HepG2 (cell line): Measurements from ENCODE around the gene FAM174C. TPM values are rescaled to one million over a fixed set of nuclear protein-coding genes. Genes with fewer than 3 reads are reported as not detected.
A peak's percentile ranks its signal among the peaks of the same experiment; 100 is the strongest.

Experiments
- ATAC-seq: fragments of 200-7000 bp; cut with Tn5 transposase; 3 replicates; pipeline ENCODE4 v1.9.1; 2020; ENCODE audit warnings: mild to moderate bottlenecking, moderate library complexity
- BruUV-seq: library from RNA; stranded (reverse); fragments of 400-500 nt; replicated peaks from 2 replicates; lab custom pipeline; 2021; lab: Mats Ljungman, UMichigan
- CTCF ChIA-PET: fragments of 300-600 bp; formaldehyde crosslinking; extraction: SDS; loops from one replicate; lab custom pipeline; 2021; ENCODE audit warnings: low total read pairs, inconsistent platforms, low intra/inter-chr PET ratio; lab: Yijun Ruan, JAX
- POLR2A ChIA-PET: fragments of 350-600 bp; sonication (Branson Sonifier 250); formaldehyde crosslinking; loops from one replicate; lab custom pipeline; 2020; ENCODE audit warnings: antibody characterized with exemption, inconsistent platforms; lab: Yijun Ruan, JAX
- DNase-seq: peaks from one replicate; pipeline ENCODE4 v3.0.0-alpha.2; 2015; ENCODE audit warnings: low spot score
- FAIRE-seq: peaks from 3 replicates; lab custom pipeline; 2011; peaks lifted over from hg19 to GRCh38; lab: Jason Lieb, UNC
- H2AFZ ChIP-seq: one replicate; pipeline ENCODE4 v1.6.1; 2011; ENCODE audit warnings: low read length, inconsistent platforms
- H3K27ac ChIP-seq: fragments of 300-600 bp; 3 replicates; pipeline ENCODE4 v1.8.0; 2011; ENCODE audit warnings: mixed run types, mild to moderate bottlenecking, mixed read lengths, low read length, inconsistent platforms; ENCODE audit not compliant: insufficient read depth; ENCODE audit errors: extremely low read length
- H3K27me3 ChIP-seq, 2 experiments: fragments of 200-600 bp in 1 of 2; 2 replicates in 1 of 2; 3 replicates in 1 of 2; pipeline versions ENCODE4 v1.6.0 to v1.8.0; 2011; ENCODE audit warnings: low read length in 2 of 2, mild to moderate bottlenecking in 2 of 2, moderate library complexity in 2 of 2, inconsistent platforms in 1 of 2; ENCODE audit not compliant: insufficient read depth in 2 of 2, control insufficient read depth in 1 of 2
- H3K36me3 ChIP-seq, 2 experiments: fragments of 200-600 bp in 1 of 2; replicated peaks in 1 of 2; 2 replicates in 1 of 2; 3 replicates in 1 of 2; pipeline versions ENCODE4 v1.5.1 to v1.8.0; 2011; ENCODE audit warnings: low read length in 2 of 2, inconsistent platforms in 1 of 2; ENCODE audit not compliant: insufficient read depth in 2 of 2, control insufficient read depth in 1 of 2
- H3K4me1 ChIP-seq: 2 replicates; pipeline ENCODE4 v1.5.1; 2012; ENCODE audit warnings: low read length, inconsistent platforms; ENCODE audit not compliant: insufficient read depth
- H3K4me2 ChIP-seq: 2 replicates; pipeline ENCODE4 v1.6.0; 2011; ENCODE audit warnings: low read depth, low read length, inconsistent platforms
- H3K4me3 ChIP-seq, 3 experiments: fragments of 200-600 bp in 1 of 3; sonication (generic), shearing (Covaris generic) in 1 of 3; replicated peaks in 1 of 3; 2 replicates each; pipeline ENCODE4 v1.5.1; 2011 to 2016; ENCODE audit warnings: low read length in 3 of 3, inconsistent platforms in 2 of 3, low read depth in 2 of 3, mild to moderate bottlenecking in 2 of 3, control low read depth in 1 of 3, mixed read lengths in 1 of 3; ENCODE audit not compliant: insufficient read depth in 1 of 3
- H3K79me2 ChIP-seq: one replicate; pipeline ENCODE4 v1.6.1; 2011; ENCODE audit warnings: low read length, inconsistent platforms; ENCODE audit not compliant: insufficient read depth
- H3K9ac ChIP-seq: 2 replicates; pipeline ENCODE4 v1.6.0; 2011; ENCODE audit warnings: mild to moderate bottlenecking, low read depth, low read length, inconsistent platforms; ENCODE audit not compliant: insufficient read depth
- H3K9me3 ChIP-seq: 2 replicates; pipeline ENCODE4 v1.5.1; 2012; ENCODE audit warnings: mild to moderate bottlenecking, low read length
- H4K20me1 ChIP-seq: 2 replicates; pipeline ENCODE4 v1.6.0; 2011; ENCODE audit warnings: inconsistent platforms, mild to moderate bottlenecking, low read length, moderate library complexity; ENCODE audit not compliant: insufficient read depth
- AGO2 ChIP-seq: fragments of 200-400 bp; formaldehyde crosslinking; optimal IDR thresholded peaks from 2 replicates; pipeline ENCODE3; 2017; ENCODE audit warnings: mild to moderate bottlenecking, low read depth, low read length, moderate library complexity
- ETV6 ChIP-seq: sonication (generic); formaldehyde crosslinking; conservative IDR thresholded peaks from 2 replicates; pipeline ENCODE4 v1.4.0; 2020; ENCODE audit warnings: missing genetic modification reagents
- HNF1A ChIP-seq, 2 experiments: sonication (generic) in 1 of 2; formaldehyde crosslinking in 1 of 2; IDR thresholded peaks; 2 replicates each; pipeline versions ENCODE4 v1.4.0 to v1.6.1; 2016 to 2020; ENCODE audit warnings: borderline replicate concordance in 1 of 2, low read depth in 1 of 2, mild to moderate bottlenecking in 1 of 2, missing genetic modification reagents in 1 of 2
- HNRNPL ChIP-seq: fragments of 200-400 bp; formaldehyde crosslinking; IDR thresholded peaks from 2 replicates; pipeline ENCODE4 v1.6.1; 2017; ENCODE audit warnings: mild to moderate bottlenecking, low read depth, low read length
- MBNL3 ChIP-seq: fragments of 250-450 bp; sonication (Bioruptor Pico); conservative IDR thresholded peaks from 2 replicates; pipeline ENCODE4 v1.8.0; 2022; ENCODE audit warnings: mild to moderate bottlenecking, inconsistent platforms
- MIER3 ChIP-seq: IDR thresholded peaks from 2 replicates; pipeline ENCODE4 v1.6.1; 2016; ENCODE audit warnings: missing compliant biosample characterization, borderline replicate concordance
- MTF1 ChIP-seq: sonication (generic); formaldehyde crosslinking; IDR thresholded peaks from 2 replicates; pipeline ENCODE4 v1.5.0; 2020; ENCODE audit warnings: missing genetic modification reagents
- NFRKB ChIP-seq: fragments of 450-650 bp; IDR thresholded peaks from 2 replicates; pipeline ENCODE4 v1.6.1; 2017
- NONO ChIP-seq, 2 experiments: fragments of 450-650 bp in 1 of 2; sonication (generic) in 1 of 2; formaldehyde crosslinking in 1 of 2; IDR thresholded peaks in 1 of 2; conservative IDR thresholded peaks in 1 of 2; 2 replicates each; pipeline versions ENCODE4 v1.6.1 to v1.8.0; 2017 to 2022; ENCODE audit warnings: mild to moderate bottlenecking in 1 of 2, missing genetic modification reagents in 1 of 2, moderate library complexity in 1 of 2
- PHF20 ChIP-seq: sonication (generic); formaldehyde crosslinking; IDR thresholded peaks from 2 replicates; pipeline ENCODE4 v1.5.0; 2020; ENCODE audit warnings: mild to moderate bottlenecking, missing genetic modification reagents
- SMAD3 ChIP-seq: sonication (generic); formaldehyde crosslinking; IDR thresholded peaks from 2 replicates; pipeline ENCODE4 v1.4.0; 2020; ENCODE audit warnings: missing genetic modification reagents
- U2AF2 ChIP-seq: fragments of 200-400 bp; formaldehyde crosslinking; IDR thresholded peaks from 2 replicates; pipeline ENCODE4 v1.6.1; 2017; ENCODE audit warnings: low read depth, mild to moderate bottlenecking, low read length
- UBTF ChIP-seq: sonication (generic); formaldehyde crosslinking; IDR thresholded peaks from 2 replicates; pipeline ENCODE4 v1.4.0; 2020; ENCODE audit warnings: mild to moderate bottlenecking, missing genetic modification reagents
- ZNF496 ChIP-seq: sonication (generic); formaldehyde crosslinking; IDR thresholded peaks from 2 replicates; pipeline ENCODE4 v1.8.1; 2023; ENCODE audit warnings: mild to moderate bottlenecking, moderate library complexity, missing genetic modification reagents; ENCODE audit not compliant: insufficient replicate concordance
- ZNF513 ChIP-seq: sonication (generic); formaldehyde crosslinking; conservative IDR thresholded peaks from 2 replicates; pipeline ENCODE4 v1.5.0; 2020; ENCODE audit warnings: missing genetic modification reagents
- WGBS: methylation state at CpG from one replicate; pipeline ENCODE4 v1.1.6; 2017; ENCODE audit warnings: low lambda C conversion rate; 5-methylcytosine and 5-hydroxymethylcytosine counted together
- in situ Hi-C: cut with HindIII; loops from 2 replicates; pipeline ENCODE4 v1.10.0; 2017; ENCODE audit warnings: low pct_unique_long_range_greater_than_20kb; ENCODE audit not compliant: extremely low pct_ligation_motif_present
- intact Hi-C: fragments of 100-400 bp; cut with micrococcal nuclease; formaldehyde crosslinking; loops from one replicate; pipeline ENCODE4 v1.10.0; 2022; ENCODE audit not compliant: unreplicated experiment
- polyA plus RNA-seq, 8 experiments: library from polyadenylated mRNA; depleted of rRNA in 3 of 8; stranded (reverse) in 7 of 8; unstranded in 1 of 8; fragments of >200 nt; fragmentation: Illumina TruSeq in 4 of 8; extraction: Trizol in 4 of 8; gene quantifications; 2 replicates each; pipeline versions ENCODE4 v1.2.1 to v1.2.3, GENCODE V29; 2011 to 2016; ENCODE audit warnings: low read depth in 4 of 8, missing spikeins in 1 of 8, mixed read lengths in 1 of 8; ENCODE audit not compliant: insufficient read depth in 1 of 8
- total RNA-seq, 5 experiments: library from RNA; depleted of rRNA; stranded (reverse); fragments of >200 nt; fragmentation: Illumina TruSeq; extraction: Trizol; gene quantifications; 2 replicates each; pipeline ENCODE4 v1.2.3, GENCODE V29; 2016; ENCODE audit warnings: low read depth in 1 of 5

The FAM174C gene
- total and polyA plus RNA-seq, 2 of the 13 experiments (the other 11 are each of a cell fraction or from before 2014, with no cell fraction given): 19.5 to 31.3 TPM

- no peaks in the 10 kb centered on the region for H4K20me1 ChIP-seq
- H3K27ac ChIP-seq: peak overlapping the region; percentile 91
- CTCF ChIA-PET: no interaction called here
- peak overlapping the region; percentile 89 for H3K4me2 ChIP-seq
- in situ Hi-C loops (no loop called here), intact Hi-C loops (no loop called here)
- DNase-seq (no peak), FAIRE-seq (no peak), ATAC-seq (no peak)
- H3K4me1 ChIP-seq: peaks cover 73% of the 10 kb centered on the region
- peaks cover 0 to 3% of the 10 kb centered on the region in 2 experiments; a peak in 1 of 5 replicates for H3K36me3 ChIP-seq
- no peaks in the 10 kb centered on the region for H3K9me3 ChIP-seq
- H3K79me2 ChIP-seq: peaks cover 50% of the 10 kb centered on the region
- no peak overlapping the region for H3K9ac ChIP-seq
- no TSS peak for BruUV-seq
- peak overlapping the region in 1 of 3 experiments; percentile 16; a peak in 3 of 6 replicates for H3K4me3 ChIP-seq
- H3K27me3 ChIP-seq: no peaks in the 10 kb centered on the region; a peak in 1 of 5 replicates
- POLR2A ChIA-PET: no interaction called here
- H2AFZ ChIP-seq: no peak overlapping the region
- WGBS: 91% methylated on average over 21 of the region's 41 CpGs
- TF ChIP-seq AGO2 (peak; percentile 23), SMAD3 (no peak), U2AF2 (no peak), NONO (IDR thresholded peaks at IDR 0.05) (no peak), NONO (CRISPR knock-in tag; conservative IDR thresholded peaks at IDR 0.05) (0 out of 2 replicates have a peak, but pooled peaks have one; percentile 26), ZNF513 (CRISPR knock-in tag) (no peak), MBNL3 (no peak), MIER3 (CRISPR knock-in tag) (no peak), NFRKB (no peak), PHF20 (CRISPR knock-in tag) (no peak), MTF1 (CRISPR knock-in tag) (no peak), ZNF496 (CRISPR knock-in tag) (no peak), HNF1A (IDR thresholded peaks at IDR 0.05; ENCODE audit: low read depth) (no peak), HNF1A (CRISPR knock-in tag; IDR thresholded peaks at IDR 0.05; ENCODE audit: borderline replicate concordance) (no peak), UBTF (CRISPR knock-in tag) (0 out of 2 replicates have a peak, but pooled peaks have one; percentile 17), ETV6 (CRISPR knock-in tag) (no peak), HNRNPL (peak; percentile 28; the same call in 1 of the 2 replicates)
Measured at GRCh38 chr19:1288833-1289685, 13.7 kb downstream of the FAM174C start.
